ENCODE data around the gene APOL6. TPM values are rescaled to one million over a fixed set of nuclear protein-coding genes. Genes with fewer than 3 reads are reported as not detected.

Gene APOL6
- total and polyA plus RNA-seq, 10 of the 15 experiments (the other 5 are each of a cell fraction or from before 2014, with no cell fraction given): 4.3 to 22.9 (median 9.3) TPM

DNA sequence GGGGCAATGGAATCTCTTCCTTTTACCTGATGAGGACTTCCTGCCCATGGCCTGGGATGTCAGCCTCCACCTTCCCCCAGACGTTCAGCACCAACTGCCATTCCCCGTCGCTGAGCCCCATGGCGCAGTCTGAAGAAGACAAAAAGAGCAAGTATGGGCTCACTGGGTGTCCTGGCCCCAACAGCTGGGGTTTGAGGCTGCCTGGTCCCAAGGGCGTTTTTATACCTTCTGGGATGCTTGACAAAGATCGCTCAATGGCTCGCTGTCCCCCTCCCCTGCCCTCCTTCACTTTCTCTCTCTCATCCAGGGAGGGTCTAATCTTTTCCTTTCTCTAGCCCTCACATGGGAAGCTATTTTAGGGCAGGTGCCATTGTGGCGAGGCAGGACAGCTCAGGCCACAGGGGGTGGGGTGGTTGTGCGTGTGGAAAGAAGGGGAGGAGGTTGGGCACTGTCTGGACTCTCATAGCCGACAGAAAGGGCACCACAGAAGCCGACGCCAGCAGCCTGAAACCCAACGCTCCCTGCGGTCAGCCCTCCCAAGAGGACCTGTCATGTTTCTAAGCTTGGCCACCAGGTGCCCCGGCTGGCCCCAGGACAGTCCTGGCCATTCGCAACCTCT, 31.0 kb upstream of the APOL6 start, which contains the start of gene MB:
TSS of gene MB (minus strand) at position 193 of the 619 bp plus-strand sequence. CDS start at position 121, 72 bp downstream.
- CTCF ChIA-PET: interaction anchor here (0.5 to 2.2 kb wide), 2 partner anchors 10 to 821 kb away, joined by 3 to 9 read pairs; no protein-coding TSS in a partner anchor
- in situ Hi-C loops (cut with MboI): no loop called here
- Histone ChIP-seq H3K4me3 (no peak within 1 kb of the TSS), H3K27me3 (replicated peaks in 1 of 2; ENCODE audit: control insufficient read depth in 2 of 2, insufficient read depth in 2 of 2, low read length in 1 of 2) (peaks cover 2 to 4% of the 10 kb centered on the region in 2 experiments; a peak in 2 of 4 replicates), H3K4me2 (ENCODE audit: control insufficient read depth, insufficient read depth) (no peak within 1 kb of the TSS), H3K9me3 (replicated peaks; ENCODE audit: control insufficient read depth, insufficient read depth, low read length) (no peaks in the 10 kb centered on the region), H3K79me2 (ENCODE audit: control insufficient read depth, insufficient read depth, low read length) (no peaks in the 10 kb centered on the region), H3K27ac (ENCODE audit: control insufficient read depth, insufficient read depth) (no peak within 1 kb of the TSS), H3K4me1 (ENCODE audit: control insufficient read depth, insufficient read depth, low read length) (no peaks in the 10 kb centered on the region), H2AFZ (ENCODE audit: control insufficient read depth, low read depth, low read length) (no peak within 1 kb of the TSS), H3K9ac (ENCODE audit: control insufficient read depth, insufficient read depth, low read length) (no peak within 1 kb of the TSS), H4K20me1 (ENCODE audit: control insufficient read depth, insufficient read depth) (no peaks in the 10 kb centered on the region), H3K36me3 (ENCODE audit: control insufficient read depth in 2 of 2, insufficient read depth in 2 of 2, low read length in 1 of 2) (no peaks in the 10 kb centered on the region)
- no TSS peak for BruUV-seq (replicated peaks)
- POLR2A ChIA-PET: no interaction called here
- RAD21 ChIA-PET (ENCODE audit: unreplicated experiment): no interaction called here
- ATAC-seq (no peak), DNase-seq (ENCODE audit: low read depth, low spot score) (no peak), FAIRE-seq (no peak)
- 43% methylated on average over 16 of the region's 16 CpGs for WGBS (ENCODE audit: insufficient coverage, insufficient replicate concordance, low lambda C conversion rate, missing lambda C conversion rate)
- TF ChIP-seq HDAC2 (IDR thresholded peaks at IDR 0.05): no peak
- TF ChIP-seq NR2C1 (IDR thresholded peaks at IDR 0.05): no peak
- TF ChIP-seq EED (IDR thresholded peaks at IDR 0.05; ENCODE audit: low read depth): no peak
- TF ChIP-seq EP300 (IDR thresholded peaks at IDR 0.05; ENCODE audit: borderline replicate concordance in 1 of 2, control insufficient read depth in 1 of 2, low read depth in 2 of 2, low read length in 2 of 2): no peak
- no peak for TF ChIP-seq SUZ12 (IDR thresholded peaks at IDR 0.05; ENCODE audit: unreplicated experiment)
- TF ChIP-seq, protein P1, sequence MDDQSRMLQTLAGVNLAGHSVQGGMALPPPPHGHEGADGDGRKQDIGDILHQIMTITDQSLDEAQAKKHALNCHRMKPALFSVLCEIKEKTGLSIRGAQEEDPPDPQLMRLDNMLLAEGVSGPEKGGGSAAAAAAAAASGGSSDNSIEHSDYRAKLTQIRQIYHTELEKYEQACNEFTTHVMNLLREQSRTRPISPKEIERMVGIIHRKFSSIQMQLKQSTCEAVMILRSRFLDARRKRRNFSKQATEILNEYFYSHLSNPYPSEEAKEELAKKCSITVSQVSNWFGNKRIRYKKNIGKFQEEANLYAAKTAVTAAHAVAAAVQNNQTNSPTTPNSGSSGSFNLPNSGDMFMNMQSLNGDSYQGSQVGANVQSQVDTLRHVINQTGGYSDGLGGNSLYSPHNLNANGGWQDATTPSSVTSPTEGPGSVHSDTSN (IDR thresholded peaks at IDR 0.05; ENCODE audit: insufficient replicate concordance, low read depth, low read length): no peak
- TF ChIP-seq, protein P2, sequence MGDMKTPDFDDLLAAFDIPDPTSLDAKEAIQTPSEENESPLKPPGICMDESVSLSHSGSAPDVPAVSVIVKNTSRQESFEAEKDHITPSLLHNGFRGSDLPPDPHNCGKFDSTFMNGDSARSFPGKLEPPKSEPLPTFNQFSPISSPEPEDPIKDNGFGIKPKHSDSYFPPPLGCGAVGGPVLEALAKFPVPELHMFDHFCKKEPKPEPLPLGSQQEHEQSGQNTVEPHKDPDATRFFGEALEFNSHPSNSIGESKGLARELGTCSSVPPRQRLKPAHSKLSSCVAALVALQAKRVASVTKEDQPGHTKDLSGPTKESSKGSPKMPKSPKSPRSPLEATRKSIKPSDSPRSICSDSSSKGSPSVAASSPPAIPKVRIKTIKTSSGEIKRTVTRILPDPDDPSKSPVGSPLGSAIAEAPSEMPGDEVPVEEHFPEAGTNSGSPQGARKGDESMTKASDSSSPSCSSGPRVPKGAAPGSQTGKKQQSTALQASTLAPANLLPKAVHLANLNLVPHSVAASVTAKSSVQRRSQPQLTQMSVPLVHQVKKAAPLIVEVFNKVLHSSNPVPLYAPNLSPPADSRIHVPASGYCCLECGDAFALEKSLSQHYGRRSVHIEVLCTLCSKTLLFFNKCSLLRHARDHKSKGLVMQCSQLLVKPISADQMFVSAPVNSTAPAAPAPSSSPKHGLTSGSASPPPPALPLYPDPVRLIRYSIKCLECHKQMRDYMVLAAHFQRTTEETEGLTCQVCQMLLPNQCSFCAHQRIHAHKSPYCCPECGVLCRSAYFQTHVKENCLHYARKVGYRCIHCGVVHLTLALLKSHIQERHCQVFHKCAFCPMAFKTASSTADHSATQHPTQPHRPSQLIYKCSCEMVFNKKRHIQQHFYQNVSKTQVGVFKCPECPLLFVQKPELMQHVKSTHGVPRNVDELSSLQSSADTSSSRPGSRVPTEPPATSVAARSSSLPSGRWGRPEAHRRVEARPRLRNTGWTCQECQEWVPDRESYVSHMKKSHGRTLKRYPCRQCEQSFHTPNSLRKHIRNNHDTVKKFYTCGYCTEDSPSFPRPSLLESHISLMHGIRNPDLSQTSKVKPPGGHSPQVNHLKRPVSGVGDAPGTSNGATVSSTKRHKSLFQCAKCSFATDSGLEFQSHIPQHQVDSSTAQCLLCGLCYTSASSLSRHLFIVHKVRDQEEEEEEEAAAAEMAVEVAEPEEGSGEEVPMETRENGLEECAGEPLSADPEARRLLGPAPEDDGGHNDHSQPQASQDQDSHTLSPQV (IDR thresholded peaks at IDR 0.05): no peak
- TF ChIP-seq, protein P3, sequence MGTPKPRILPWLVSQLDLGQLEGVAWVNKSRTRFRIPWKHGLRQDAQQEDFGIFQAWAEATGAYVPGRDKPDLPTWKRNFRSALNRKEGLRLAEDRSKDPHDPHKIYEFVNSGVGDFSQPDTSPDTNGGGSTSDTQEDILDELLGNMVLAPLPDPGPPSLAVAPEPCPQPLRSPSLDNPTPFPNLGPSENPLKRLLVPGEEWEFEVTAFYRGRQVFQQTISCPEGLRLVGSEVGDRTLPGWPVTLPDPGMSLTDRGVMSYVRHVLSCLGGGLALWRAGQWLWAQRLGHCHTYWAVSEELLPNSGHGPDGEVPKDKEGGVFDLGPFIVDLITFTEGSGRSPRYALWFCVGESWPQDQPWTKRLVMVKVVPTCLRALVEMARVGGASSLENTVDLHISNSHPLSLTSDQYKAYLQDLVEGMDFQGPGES (IDR thresholded peaks at IDR 0.05): no peak
- no peak for TF ChIP-seq LARP7 (IDR thresholded peaks at IDR 0.05)
- TF ChIP-seq, protein P4, sequence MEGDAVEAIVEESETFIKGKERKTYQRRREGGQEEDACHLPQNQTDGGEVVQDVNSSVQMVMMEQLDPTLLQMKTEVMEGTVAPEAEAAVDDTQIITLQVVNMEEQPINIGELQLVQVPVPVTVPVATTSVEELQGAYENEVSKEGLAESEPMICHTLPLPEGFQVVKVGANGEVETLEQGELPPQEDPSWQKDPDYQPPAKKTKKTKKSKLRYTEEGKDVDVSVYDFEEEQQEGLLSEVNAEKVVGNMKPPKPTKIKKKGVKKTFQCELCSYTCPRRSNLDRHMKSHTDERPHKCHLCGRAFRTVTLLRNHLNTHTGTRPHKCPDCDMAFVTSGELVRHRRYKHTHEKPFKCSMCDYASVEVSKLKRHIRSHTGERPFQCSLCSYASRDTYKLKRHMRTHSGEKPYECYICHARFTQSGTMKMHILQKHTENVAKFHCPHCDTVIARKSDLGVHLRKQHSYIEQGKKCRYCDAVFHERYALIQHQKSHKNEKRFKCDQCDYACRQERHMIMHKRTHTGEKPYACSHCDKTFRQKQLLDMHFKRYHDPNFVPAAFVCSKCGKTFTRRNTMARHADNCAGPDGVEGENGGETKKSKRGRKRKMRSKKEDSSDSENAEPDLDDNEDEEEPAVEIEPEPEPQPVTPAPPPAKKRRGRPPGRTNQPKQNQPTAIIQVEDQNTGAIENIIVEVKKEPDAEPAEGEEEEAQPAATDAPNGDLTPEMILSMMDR (IDR thresholded peaks at IDR 0.05 in 2 of 3, conservative IDR thresholded peaks at IDR 0.05 in 1 of 3; ENCODE audit: control insufficient read depth in 2 of 3, extremely low read depth in 1 of 3, insufficient read depth in 1 of 3, low read depth in 3 of 3, low read length in 3 of 3): no peak
- SMC1A ChIA-PET (ENCODE audit: uncharacterized antibody, unreplicated experiment): no interaction called here
- intact Hi-C loops (cut with micrococcal nuclease; ENCODE audit: unreplicated experiment): no loop called here
